Stromal cell of bone marrow (primary cell): ENCODE results near the gene TAOK1.
"Not testable (repeated sequence)": the region's sequence is repeated elsewhere in the genome, so short reads cannot be mapped to it uniquely, and the experiment has no call there.

ENCODE experiments used
- DNase-seq: peaks from one replicate; pipeline ENCODE4 v3.0.0-alpha.2; 2012; ENCODE audit warnings: low read depth

Gene TAOK1

DNA sequence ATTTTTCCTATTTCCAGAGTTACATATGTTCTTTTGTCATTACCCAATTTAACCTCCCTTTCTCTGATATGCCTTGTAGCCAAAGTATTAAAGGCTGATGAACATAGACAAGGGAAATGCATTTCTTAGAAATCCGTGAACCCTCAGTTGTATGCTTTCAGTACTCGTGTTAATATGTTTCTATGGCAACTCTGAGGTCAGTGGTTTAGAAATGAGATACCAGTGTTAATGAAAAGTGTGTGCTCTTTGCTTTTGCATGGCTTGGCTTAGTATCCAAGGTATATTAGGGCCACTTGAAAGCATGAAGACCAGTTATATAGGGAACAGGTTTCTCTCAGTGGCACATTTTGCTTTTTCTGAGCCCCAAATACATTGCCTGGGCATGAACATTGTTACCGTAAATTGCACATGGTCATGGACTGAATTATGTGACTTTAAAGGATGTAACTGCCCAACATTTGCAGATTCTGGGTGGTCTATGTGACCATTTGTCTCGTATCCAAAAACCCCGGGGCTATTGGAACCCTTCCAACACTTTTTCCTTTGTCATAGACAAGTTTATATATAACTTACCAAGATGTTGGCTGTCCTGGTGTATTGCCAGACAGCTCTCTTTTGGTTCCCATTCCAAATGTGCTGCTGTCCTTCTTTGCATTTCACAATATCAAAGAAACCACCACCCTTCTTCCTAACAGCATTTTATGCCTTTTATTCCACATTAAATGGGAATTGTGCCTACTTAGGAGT, 159.2 kb downstream of the TAOK1 start:
- peak; percentile 13 for DNase-seq

DNA sequence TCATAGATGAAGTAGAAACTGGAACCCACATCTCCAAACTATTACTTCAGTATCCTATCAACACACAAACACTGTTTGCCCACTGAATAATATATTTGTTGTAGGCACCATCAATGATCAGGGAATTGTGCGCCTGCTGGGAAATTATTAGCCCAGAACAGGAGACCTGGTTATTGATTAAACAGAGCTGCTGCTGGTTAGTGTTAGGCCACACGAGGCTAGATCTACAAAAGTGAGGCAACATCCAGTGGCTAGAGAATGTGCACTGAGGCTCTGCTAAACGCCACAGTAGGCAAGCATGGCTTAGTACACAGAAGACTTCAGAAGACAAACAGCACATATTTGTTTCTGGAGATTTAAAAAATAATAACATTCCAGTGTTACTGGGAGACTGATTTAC, 165.7 kb downstream of the TAOK1 start:
- DNase-seq: no peak

GRCh38 chr17:29557085-29557738, 167.0 kb downstream of the TAOK1 start:
- DNase-seq: no peak

GRCh38 chr17:29557739-29558116, 167.6 kb downstream of the TAOK1 start:
- no peak for DNase-seq

DNA sequence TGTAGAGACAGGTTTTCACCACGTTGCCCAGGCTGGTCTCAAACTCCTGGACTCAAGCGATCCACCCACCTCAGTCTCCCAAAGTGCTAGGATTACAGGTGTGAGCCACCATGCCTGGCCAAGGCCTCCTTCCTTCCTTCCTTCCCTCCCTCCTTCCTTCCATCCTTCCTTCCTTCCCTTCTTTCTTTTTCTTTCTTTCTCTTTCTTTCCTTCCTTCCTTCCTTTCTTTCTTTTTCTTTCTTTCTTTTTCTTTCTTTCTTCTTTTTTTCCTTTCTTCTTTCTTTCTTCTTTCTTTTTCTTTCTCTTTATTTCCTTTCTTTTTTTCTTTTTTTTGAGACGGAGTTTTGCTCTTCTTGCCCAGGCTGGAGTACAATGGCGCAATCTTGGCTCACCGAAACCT, 168.0 kb downstream of the TAOK1 start:
- not testable (repeated sequence) for DNase-seq

DNA sequence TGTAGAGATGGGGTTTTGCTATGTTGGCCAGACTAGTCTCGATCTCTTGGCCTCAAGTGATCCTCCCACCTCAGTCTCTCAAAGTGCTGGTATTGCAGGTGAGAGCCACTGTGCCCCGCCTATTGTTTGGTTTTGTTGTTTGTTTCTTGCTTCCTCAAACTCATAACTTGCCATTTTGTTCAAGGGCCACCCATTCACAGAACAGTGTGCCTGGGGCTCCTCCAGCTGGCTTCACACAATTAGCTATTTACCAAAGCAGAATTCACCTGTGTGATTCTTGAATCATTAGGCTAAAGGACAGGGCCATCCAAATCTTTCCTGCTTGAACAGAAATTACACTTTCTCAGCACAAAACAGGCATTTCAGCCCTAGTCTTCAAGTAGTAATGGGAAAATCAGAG, 169.5 kb downstream of the TAOK1 start:
- DNase-seq: no peak

GRCh38 chr17:29560316-29560715, 170.2 kb downstream of the TAOK1 start:
- no peak for DNase-seq

DNA sequence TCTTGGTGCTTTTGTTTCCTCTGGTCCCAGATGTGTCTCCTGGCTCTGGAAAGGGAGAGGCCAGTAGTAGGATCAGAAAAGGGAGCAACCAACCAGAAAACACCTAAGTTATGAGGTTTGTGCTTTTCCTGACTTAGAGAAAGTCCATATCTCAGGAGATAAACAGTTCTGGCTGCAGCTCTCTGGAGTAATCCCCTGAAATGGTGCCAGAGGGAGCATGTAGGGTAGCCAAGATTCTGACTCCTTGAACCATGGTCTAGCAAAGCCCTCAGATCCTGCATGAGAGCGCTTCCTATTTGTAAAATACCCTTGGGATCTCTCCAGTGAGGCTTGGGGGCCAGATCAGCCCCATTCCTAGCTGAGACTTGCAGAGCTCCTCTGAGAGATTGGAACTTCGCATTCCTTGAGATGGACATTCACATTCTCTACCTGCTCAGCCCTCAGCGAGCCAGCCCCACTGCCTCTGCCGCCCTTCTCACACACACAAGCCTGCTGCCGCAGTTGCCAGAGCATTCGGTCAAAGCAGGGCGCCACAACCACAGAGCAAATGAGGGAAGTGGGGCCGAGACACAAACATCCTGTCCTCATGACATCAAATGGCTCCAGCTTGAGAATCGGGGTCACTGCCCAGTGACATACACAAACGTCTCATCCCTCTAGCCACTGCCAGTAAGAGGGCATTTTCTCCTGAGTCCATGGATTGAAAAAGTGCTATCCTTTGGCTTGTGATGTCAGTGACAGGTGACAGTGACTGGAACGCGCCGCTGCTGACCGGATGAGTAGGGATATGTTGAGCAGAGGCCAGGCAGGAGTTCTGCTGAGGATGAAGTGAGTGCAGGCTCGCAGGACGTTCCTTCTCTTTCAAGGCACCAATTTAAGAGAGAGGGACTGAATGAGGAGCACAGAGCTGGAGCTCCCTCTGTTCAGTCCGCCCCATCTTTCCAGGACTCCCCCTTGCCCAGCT, 171.7 kb downstream of the TAOK1 start:
- no peak for DNase-seq

DNA sequence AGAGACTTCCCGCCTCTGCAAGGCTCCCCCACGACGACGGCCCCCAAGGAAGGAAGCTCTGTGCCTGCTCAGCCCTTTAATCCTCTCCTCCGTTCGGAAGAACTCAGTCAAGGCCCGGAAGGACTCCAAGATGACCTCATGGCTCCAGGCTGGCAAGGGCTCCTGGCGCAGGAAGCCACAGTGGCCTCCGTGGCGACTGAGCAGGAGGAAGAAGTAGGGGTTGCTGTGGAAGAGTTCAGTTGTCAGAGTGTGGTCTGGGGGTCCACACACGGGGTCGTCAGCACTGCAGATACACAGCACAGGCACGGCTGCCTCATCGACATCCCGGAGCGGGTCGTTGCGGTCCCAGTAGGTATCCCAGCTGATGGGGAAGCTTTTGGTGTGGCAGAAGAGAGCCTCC, 172.5 kb downstream of the TAOK1 start:
- no peak for DNase-seq

DNA sequence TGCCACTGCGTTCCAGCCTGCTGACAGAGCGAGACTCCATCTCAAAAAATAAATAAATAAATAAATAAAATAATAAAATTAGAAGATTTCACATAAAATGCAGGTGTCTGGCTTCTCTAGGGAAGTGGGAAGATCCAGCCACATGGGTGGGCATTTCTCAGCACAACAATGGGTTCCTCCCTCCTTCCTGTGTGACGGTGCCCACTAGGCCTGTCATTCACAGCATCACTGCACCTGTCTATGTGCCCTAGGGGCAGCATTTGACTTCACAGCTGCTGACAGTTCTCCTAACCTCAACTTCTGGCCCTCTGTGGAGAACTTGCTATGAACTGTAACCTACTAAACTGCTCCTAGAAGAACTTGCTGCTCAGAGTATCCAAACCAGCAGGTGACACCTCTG, 173.7 kb downstream of the TAOK1 start:
- no peak for DNase-seq

DNA sequence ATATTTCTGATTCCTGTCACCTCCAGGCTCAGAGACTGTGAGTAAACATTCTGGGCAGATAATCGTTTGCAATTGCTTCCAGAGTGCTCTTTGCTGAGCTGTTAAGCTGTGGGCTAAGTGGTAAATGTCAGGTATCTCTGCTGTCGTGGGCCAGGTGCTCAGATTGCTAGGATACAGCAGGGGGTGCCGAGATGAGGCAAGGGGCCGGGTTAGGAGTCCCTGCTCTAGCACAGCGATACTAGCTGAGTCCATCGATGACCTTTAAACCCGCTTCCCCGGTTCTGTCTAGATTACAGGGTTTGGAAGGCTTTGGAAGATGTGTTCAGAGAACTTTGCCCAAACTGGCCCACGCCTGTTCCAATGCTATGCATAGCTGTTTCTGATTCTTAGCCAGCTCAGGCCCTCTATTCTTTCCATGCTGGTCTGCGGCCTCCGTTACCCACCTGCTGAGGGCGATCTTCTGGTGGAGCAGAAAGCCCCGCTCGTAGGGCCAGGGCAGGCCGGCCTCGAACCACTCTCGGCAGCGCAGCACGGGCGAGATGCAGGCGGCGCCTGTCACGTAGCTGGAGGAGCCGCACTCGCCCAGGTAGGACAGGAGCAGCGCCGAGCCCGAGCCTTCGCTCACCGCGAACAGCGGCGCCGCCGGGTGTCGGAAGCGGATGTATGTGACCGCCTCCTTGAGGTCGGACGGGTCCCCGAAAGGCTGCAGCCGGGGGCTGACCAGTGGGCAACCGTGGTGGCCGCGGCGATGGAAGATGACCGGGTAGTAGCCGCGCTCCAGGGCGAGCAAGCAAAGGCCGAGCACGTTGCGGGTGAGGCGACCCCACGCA, 175.7 kb downstream of the TAOK1 start:
- DNase-seq: no peak

DNA sequence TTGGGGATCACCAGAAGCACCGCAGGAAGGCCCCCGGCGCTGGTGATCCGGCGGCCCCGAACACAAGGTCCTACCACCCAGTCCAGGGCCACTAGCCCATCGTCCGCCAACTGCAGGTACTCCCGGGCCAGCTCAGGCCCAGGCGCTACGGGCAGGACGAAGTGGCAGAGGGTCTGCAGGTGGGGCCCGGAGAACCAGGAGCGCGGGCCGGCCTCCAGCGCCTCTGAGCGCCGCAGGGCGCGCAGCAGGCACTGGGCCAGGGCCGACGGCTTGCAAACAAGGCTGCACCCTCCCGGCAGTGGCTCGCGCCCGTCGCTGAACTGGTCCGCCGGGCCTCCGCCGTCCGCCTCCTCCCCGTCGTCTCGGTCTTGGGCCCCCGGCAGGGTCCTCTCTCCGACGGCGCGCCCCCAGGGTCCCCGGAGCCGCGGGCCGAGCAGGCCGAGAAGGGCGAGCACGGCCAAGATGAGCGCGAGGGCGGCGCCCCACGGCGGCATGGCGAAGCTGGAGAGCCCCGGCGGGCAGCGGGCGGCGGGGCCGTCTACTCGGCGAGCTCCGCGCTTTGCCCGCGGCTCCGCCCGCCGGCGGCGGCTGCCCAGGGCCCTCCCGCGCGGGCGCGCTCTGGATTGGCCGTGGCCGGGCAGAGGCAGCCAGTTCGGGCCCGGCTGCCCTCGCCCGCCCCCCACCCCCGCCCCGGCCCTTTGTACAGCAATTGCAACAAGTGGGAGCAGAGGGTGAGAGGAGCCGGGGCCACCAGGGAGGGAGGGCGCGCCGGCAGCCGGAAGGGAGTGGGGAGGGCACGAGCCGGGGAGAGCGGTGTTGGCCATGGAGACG, 176.5 kb downstream of the TAOK1 start, which contains the start of gene ABHD15:
TSS of gene ABHD15 (minus strand) at position 565 of the 831 bp plus-strand sequence. CDS start at position 494, 71 bp downstream.
- DNase-seq: no peak

DNA sequence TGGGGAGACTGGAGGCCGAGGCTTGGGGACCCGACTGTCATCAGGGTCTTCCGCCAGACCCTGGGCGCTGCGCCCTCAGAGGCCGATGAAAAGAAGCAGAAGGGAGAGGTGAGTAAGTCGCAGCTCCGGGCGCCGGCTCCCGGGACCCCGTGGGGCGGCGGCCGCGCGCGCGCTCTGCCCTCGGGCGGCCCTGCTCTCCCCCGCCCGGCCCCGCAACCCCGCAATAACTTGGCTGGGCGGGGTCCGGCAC, 177.1 kb downstream of the TAOK1 start:
- DNase-seq: no peak

- no peak for DNase-seq
Measured at GRCh38 chr17:29567554-29568330, 177.6 kb downstream of the TAOK1 start.

- no peak for DNase-seq
Measured at GRCh38 chr17:29568331-29569244, 178.4 kb downstream of the TAOK1 start, which contains the start of gene TP53I13. TSS of gene TP53I13 (plus strand) at chr17:29568701. CDS start at chr17:29568759, 58 bp downstream.

DNA sequence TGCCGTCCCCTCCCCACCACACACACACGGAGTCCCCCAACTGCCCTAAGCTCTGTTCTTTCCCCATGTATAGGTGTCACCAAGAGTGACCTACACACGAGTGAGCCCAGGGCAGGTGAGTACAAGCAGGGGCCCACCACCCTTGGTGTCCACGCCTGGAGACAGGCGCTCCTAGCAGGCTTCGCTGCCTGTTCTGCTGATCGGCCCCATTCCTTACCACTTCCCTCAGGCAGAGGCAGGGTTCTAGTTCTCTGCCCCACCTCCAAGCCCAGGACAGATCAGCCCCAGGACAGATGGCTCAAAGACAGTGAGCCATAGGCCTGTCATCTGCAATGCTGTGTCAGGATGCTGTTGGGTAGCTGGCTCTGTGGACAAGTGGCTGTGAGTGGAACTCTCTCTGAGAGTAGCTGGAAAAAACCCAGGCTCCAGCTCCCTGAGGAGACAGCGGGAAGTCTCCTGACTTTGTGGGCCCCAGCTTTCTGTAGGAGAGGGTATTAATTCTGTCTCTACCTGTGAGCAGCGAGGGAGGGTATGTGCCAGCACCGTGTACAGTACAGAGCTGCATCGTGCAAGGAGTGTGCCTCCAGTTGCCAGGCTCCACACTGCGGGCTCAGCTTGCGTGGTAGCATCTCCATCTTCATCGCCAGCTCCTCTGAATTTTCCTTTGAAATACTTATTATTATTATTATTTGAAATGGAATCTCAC, 179.2 kb downstream of the TAOK1 start:
- DNase-seq: no peak

DNA sequence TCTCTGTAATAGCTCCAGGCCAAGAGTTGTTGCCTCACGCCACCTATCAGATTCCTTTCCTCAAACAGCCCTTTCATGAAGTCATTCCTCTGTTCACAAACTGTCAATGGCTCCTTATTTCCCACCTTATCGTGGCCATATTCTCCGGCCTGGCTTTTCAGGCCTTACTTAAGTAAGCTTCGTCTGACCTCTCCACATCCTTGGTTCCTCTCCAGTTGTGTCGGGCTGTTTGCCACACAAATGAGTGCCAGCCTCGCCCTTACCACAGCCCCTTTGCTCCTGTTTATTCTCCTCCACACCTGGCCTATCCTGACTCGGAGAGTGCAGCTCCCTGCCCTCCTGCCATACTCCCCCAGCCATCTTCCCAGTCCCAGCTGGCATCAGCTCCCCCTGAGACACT, 180.4 kb downstream of the TAOK1 start:
- DNase-seq: no peak

DNA sequence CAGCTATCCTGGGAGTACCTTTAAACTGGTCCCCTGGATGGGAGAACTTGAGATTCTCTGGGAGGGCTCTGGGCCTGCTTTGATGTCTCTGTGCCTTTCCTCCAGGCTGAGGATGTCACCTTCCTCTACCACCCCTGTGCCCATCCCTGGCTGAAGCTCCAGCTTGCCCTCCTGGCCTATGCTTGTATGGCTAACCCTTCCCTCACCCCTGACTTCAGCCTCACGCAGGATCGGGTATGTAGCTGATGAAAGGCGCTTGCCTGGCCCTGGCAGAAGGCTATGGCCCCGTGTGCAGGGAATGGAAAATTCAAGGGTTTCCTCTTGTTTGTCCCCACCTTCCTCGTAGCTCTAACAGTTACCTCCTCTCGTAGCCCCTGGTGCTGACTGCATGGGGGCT, 181.3 kb downstream of the TAOK1 start:
- DNase-seq: no peak
